GM21619 (cell line): Measurements from ENCODE around the gene SIX3.

ENCODE experiments used
- ATAC-seq: cut with Tn5 transposase; IDR thresholded peaks from one replicate; pipeline ENCODE4 v1.9.1; 2021; ENCODE audit not compliant: unreplicated experiment

SIX3 gene

DNA sequence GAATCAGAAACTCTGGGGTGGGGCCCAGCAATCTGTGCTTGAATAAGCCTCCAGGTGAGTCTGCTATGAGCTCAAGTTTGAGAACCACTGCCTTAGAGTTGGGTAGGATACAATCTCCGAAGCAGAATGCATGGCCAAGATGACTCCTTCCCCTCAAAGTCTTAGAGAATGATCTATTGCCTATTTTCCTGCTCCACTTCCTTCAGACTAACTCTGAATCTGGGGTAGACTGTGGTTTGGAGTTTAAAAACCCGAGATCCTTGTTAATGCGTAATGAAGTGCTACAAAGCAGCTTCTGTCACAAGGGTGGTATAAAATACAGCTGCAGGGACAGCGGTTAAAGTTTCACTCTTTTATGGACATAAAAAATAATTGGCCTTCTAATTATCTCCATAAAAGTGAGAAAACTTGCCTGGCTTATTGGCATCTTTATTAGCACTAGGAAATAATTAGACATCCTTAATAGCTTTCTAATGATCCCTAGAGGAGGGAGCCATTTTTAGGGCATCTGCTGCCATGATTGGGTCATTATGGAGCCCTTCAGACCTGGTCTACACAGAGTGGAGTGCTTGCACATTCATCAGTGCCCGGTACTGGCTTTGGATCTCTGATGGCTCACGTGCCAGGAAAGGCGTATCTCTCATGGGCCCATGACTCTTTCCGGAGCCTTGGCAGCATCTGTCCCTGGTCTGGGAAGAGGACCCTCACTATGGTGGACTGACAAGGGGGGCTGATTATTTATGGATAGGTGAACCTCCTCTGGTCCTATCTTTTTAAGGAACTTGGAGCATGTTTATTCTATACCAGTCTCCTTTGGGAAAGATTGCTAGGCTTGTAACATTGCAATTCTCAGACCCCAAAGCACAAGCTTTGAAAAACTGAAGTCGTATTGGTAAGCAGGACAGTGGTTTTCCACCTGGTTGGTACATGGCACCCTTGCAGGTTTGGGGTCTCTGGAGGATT is 39.5 kb downstream of the SIX3 start:
- ATAC-seq = no peak

DNA sequence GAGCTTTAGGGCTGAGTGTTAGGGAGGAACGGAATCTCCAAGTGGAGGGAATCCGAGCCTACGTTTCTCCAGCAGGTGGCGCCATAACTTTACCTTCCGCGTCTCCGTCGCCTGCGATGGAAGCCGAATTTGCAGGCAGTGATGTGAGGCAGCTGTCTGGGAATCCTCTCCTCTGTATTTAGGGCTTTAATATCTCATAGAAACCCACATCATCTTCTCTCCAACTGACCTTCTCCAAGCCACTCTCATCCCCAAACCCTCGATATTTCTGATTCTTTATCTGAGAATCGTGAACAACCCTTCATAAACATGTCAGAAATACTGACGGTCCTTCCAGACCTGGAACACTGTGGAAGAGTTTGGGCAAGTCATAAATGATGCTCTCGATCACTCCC is 40.2 kb downstream of the SIX3 start:
- ATAC-seq = no peak

DNA sequence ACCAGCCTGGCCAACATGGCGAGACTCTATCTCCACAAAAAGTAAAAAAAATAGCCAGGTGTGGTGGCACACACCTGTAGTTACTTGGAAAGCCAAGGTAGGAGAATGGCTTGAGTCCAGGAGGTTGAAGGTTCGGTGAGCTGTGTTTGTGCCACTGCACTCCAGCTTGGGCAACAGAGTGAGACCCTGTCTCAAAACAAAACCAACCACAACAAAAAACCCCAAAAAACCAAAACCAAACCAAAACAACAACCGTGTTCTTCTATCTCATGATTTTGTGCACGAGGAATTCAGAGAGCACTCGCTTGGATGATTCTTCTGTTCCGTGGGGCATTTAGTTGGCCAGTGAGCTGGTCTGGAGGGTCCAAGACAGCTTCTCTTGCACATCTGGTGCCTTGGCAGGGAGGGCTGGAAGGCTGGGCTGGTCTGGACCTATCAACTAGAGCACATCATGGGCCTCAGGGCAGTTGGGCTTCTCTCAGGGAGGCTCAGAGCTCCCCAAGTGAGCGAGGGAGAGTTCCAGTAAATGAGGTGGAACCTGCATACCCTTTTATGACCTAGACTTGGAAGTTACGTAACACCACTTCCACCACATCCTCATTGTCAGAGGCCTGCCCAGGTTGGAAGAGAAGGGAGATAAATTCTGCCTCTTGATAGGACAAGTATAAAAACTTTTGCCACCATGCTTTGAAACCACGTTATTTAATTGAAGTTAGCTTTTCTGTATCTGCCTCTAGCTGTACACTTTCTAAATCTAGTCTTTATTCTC is 42.5 kb downstream of the SIX3 start:
- ATAC-seq = no peak

DNA sequence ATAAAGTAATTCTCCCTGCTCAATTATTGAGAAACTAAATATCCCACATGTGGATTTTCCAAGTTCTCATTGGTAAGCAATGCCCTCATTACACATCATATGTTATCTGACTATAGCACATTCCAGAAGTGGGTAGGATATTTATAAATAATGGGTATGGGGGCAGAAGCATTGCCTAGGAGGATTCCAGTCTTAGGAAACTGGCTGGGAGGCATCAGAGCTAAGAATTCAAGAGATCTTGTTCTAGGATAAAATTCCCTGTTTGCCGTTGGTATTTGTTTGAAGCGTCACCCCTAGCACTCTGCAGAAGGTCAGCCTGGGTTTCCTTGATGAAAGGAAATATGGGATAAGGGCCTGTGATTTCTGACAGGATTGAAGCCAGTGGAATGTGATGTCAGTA is 47.7 kb downstream of the SIX3 start:
- no peak for ATAC-seq

DNA sequence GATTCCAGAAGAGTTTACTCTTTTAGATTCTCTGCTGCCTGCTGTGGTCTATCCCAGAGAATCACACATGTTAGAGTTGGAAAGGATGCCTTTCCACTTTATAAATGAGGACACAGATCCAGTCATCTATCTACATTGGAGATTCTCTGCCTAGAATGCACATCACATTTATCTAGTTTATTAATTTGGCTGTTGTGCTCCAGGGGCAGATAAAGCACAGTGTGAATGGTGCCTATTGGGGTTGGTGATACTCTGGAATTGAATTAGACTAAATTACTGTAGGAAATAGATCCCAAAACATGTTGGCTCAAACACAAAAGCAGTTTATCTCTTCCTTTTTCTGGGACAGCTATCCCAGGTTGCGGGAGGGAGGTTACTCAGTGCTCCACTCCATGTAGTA is 52.9 kb downstream of the SIX3 start:
- ATAC-seq = no peak
